GM21723 (cell line): ENCODE data around the gene RAP1GAP.
"Not testable (repeated sequence)": the region's sequence is repeated elsewhere in the genome, so short reads cannot be mapped to it uniquely, and the experiment has no call there.

Experiments used
- ATAC-seq: cut with Tn5 transposase; IDR thresholded peaks from one replicate; pipeline ENCODE4 v1.9.1; 2021; ENCODE audit warnings: mild to moderate bottlenecking, moderate library complexity; ENCODE audit not compliant: unreplicated experiment

The RAP1GAP gene

DNA sequence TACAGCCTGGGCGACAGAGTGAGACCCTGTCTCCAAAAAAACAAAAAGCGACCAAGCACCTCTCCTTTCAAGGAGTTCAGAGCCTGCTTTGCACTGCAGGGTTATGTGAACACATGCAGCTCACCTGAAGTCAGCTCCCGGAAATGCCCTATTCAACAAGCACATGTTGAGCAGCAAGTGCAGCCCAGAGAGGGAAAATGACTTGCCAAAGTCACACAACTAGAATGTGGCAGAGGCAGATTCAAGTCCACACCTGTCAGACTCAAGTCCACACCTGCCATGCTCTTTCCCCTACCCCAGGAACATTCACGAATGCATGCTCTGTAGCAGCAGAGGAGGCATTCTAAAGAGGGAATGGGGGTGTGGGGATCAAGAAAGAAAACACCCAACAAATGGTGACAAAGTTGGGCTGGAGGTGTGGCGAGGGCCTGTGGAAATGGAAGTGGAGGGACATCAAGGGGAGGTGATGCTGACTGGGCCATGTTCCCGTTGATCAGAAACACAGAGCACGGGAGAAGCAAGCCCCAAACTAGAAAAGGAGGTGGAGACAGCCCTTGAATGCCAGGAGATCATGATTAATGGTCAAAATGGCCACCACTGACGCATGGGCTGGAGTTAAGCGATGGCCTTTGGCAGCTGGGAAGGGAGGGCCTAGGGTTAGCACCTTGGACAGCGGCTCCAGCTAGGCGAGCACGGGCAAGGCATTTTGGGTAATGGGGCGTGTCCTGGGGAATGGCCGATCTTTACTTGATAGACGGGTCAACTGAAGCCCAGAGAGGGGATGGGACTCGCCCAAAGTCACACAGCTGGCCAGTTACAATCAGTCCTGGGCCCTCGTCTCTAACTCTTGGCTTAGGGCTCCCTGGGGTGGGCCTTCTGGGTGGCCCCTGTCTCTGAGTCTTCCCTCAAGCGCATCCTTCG, 21.5 kb downstream of the RAP1GAP start:
- ATAC-seq, result no peak

- ATAC-seq, result no peak
These were observed 23.6 kb downstream of the RAP1GAP start for GRCh38 chr1:21645550-21645949.

DNA sequence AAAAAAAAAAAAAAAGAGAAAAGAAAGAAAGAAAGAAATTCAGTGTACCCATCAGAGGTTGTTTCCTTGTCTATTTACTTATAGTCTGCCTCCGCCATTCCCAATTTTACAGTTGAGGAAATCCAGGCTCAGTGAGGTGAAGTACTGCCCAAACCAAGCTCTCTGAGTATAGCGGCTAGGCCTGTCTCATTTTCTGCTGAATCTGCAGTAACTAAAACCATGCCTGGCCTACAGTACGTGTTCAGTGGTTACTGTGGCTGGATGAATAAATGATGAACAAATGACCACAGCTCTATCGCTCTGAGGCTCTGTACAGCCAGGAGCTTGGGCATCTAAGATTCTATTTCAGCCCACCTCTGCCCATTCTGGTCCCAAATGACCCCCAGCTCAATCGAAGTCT, 24.3 kb downstream of the RAP1GAP start:
- no peak for ATAC-seq

GRCh38 chr1:21644348-21644747, 24.8 kb downstream of the RAP1GAP start:
- ATAC-seq, result no peak

DNA sequence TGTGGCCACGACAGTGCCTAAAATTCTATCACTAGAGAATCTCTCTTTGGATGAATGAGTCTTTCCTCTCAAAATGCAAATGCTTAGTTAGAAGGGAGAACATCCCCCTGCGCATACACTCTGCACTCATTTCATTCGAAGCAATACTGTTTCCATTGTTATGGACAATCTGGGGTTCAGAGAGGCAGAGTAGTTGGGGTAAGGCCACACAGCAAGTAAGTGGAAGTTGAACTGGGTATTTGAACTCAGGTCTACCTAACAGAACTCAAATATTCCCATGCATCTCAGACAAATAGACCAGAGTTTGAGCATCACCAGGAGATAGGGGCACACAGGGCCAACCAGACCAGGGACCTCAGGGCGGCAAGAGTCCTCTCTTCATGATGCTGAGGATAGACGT, 25.5 kb downstream of the RAP1GAP start:
- no peak for ATAC-seq

GRCh38 chr1:21641967-21642739, 27.0 kb downstream of the RAP1GAP start:
- ATAC-seq, result no peak

GRCh38 chr1:21641537-21641936, 27.6 kb downstream of the RAP1GAP start:
- ATAC-seq, result no peak

DNA sequence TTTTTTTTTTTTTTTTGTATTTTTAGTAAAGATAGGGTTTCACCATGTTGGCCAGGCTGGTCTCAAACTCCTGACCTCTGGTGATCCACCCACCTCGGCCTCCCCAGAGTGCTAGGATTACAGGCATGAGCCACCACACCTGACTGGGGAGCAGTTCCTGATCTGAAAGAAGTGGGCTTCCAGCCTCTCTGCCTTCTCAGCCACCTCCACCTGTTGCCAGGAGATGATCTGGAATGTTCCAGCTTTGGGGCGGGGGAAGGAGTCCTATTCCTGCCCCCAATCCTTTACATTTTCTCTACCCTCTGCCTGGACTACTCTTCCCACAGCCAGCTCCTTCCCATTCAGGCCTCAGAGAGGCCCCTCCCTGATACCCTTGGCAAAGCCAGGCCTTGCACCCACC, 28.1 kb downstream of the RAP1GAP start:
- ATAC-seq, result no peak

DNA sequence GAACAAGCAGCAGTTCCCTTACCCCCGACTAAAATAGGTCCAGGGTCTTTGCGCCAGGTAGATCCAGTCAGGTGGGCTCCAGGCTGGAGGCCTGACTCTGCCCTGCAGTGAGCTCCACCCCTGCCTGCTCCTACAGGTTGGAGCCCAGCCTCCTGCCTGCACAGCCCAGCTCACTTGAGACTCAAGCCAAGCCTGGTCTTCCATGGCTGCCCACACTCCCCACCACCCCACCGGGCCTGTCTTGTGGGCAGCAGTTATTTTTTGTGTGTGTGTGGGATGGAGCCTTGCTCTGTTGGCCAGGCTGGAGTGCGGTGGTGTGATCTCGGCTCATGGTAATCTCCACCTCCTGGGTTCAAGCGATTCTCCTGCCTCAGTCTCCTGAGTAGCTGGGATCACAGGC, 28.5 kb downstream of the RAP1GAP start:
- ATAC-seq, result no peak

DNA sequence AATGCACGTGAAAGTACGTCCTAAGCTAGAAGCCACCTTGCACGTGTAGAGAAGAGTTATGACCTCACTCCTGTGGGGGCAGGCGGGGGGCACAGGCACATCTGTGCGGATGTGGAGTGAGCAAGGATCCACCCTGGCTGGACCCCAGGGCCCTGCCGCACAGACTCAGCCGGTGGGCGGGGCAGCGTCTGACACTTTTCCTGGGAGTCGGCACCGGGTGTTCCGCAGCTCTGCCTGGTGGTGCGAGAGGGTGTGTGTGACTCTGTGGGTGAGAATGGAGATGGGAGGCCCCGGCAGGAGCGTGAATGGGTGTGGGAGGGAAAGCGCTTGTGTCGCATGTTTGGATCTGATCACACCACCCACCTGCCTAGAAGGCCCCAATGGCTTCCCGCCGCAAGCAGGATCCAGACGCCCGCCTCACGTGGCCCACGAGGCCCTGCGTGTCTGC, 29.5 kb downstream of the RAP1GAP start:
- no peak for ATAC-seq

DNA sequence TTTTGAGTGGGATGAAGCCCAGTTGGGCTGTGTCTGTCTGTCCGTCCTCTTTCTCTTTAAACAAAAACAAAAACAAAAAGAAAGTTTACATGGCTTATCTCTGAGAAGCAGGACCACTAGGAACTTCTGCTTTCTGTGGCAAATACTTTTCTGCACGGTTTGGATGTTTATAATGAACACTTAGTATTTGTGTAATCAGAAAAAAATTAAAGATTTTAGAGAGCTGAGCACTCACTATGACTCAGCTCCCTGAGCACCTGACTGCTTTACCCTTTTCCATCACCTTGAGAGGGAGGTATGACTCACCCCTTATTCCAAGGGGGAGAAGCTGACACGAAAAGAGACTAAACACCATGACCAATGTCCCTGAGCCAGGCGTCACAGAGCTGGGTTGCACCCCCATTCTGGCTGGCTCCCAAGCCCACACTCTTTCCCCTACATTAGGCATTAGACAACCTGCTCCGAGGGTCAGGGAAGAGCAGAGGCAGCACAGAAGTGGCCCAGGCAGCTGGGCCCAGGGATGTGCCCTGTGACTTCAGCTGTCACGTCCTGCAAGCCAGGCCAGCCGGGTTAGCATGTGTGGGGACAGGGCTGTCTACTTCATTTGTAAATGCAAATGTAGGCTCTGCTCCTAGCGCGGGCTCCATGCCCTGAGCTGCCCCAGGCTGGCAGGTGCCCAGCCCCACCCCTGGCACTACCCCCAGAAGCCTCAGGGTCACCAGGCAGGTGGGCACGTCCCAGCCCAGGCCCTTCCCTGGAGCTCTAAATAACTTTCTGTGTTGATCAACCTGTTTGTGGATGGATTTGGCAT, 30.4 kb downstream of the RAP1GAP start:
- no peak for ATAC-seq

- no peak for ATAC-seq
These were observed 31.6 kb downstream of the RAP1GAP start for GRCh38 chr1:21637514-21637913.

DNA sequence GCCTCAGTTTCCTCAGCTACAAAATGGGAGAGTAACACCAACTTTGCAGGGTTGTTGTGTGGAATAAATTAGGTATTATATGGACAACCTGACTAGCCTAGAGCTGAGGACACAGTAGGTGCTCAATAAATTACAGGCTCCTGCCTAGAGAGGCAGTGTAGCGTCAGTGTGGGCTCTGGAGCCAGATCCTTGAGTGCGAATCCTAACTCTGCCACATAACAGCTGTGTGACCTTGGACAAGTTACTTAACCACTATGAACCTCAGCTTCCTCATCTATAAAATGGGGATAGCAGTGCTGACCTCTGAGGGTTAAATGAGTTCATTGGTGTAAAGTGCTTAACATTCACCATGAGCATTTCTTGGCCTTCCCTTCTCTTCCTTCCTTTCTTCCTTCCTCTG, 33.1 kb downstream of the RAP1GAP start:
- ATAC-seq, result no peak

DNA sequence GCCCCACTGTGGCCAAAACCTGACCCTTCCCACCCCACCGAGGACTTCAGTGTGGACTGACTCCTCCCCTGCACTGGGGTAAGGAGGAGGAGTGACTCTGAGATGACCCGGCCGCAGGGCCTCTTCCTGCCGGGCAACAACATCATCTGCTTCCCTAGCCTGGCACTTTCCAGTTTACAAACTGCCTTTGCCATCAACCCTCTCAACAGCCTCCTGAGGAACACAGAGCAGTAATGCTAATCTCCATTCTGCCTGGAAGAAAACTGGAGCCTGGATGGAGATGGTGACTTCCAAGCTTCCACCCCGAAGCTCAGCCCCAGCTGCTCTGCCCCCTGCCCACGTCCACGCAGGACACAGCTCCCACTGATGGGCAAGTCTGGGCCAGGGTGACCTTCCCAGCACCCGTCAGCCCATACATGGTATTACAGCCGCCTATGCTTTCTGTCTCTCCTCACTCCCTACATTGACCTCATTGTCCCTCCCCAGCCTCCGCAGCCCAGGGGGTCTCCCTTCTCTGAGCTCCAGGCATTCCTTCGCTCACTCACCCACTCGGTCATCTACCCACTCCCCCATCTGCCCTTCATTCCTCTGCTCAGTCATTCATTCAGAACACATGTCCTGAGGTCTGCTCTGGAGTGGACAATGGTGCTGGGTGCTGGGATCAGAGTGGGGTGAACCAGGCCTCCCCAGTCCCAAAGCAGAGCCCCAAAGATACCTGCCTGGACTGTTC, 34.2 kb downstream of the RAP1GAP start:
- ATAC-seq, result no peak

DNA sequence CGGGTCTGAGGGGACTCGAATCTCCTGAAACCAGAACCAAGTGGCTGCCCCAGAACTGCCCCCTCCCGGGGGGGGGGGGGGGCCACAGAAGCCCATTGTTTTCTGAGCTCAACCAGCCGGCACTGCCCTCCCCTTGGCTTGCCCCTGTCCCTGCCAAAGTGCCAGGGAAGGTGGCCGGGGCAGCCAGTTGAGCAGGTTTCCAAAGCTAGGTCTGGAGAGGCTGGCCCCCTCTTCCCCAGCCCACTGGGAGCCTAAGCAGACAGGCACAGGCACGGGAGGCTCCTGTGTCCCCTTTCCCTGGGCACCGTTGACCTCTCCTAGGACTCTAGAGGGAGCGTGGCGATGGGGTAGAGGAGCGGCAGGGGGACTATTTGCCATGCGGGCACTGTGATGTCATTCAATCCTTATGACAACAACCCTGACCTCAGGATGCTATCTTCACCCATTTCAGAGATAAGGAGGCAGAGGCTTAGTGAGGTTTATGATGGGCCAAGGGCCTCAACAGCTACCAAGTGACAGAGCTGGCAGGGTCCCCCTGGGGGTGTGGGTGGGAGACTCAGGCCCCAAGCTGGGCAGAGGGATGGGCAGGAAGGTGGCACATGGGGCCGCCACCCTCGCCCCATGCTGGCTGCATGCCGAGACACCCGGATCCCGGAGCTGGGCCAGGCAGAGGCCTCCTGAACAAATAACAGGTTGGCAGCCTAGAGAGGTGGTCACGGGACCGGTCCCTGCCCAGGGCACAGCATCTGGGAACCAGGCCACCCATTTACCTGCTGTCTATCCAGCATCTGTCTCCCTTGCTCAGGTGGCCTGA, 35.0 kb downstream of the RAP1GAP start:
- ATAC-seq, result no peak

DNA sequence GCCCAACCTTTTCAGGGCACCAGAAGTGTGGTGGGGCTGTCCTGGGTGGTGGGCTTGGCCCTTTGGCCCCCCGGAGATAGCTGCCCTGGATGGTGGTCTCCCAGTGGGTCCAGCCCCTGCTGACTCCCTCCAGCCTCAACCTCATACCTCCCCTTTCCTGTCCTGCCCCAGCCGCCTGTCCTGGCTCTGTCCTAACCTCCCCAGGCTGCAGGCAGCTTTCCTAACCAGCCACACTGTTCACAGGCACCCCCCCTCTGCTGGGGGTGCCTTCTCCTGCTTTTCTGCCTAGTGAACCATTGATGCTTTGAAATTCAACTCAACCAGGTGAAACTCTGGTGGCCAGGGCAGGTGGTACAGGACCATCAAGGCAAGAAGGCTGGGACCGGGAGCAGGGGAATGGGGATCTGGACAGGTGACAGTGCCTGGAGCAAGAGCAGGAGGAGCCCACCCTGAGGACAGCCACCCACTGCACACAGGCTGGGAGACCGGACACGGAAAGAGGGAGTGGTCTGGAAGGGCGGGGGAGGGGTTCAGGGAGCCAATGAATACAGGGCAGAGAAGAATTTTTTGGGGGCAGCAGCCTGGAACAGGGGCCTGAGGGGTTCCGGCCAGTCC, 35.9 kb downstream of the RAP1GAP start:
- no peak for ATAC-seq

DNA sequence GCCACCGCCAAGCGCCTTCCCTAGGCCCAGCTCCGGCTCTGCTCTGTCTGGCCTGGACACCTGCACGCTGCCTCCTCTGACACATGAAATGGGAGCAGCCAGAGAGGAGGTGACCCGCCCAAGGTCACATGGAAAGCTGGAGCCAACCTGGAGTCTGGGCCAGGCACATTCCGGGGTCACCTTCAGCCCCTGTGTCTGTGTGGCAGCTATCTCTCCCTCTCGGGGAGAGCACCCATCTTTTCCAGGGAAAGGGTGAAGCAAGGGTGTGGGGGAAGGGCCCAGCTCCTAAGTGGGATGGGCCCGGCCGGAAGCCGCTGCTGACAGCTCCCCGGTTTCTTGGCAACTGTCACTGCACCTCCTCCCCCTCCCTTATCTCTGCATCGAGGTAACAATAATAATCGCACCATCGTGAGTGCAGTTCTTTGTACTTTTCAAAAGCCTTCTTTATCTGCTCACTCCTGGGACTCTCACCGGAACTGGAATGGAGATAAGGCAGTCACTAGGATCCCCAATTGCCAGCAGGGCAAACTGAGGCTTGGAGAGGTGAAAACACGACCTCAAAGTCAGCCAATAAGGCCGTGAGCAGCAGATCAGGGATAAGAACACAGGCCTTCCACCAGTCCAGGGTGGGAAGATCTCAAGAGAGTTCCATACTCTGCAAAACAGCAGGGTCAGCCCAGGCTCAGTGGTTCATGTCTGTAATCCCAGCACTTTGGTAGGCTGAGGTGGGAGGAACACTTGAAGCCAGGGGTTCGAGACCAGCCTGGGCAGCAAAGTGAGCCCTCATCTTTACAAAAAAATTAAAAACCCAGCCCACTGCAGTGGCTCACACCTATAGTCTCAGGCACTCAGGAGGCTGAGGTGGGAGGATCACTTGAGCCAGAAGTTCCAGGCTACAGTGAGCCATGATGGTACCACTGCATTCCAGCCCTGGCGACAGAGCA, 36.9 kb downstream of the RAP1GAP start:
- no peak for ATAC-seq

- ATAC-seq, result not testable (repeated sequence)
These were observed 37.6 kb downstream of the RAP1GAP start for GRCh38 chr1:21631590-21631943.
